ENCODE data around the gene HPD. TPM values are rescaled to one million over a fixed set of nuclear protein-coding genes. Genes with fewer than 3 reads are reported as not detected.

Gene HPD
- total RNA-seq, 1 donor from 2014 or later: 0.79 TPM

DNA sequence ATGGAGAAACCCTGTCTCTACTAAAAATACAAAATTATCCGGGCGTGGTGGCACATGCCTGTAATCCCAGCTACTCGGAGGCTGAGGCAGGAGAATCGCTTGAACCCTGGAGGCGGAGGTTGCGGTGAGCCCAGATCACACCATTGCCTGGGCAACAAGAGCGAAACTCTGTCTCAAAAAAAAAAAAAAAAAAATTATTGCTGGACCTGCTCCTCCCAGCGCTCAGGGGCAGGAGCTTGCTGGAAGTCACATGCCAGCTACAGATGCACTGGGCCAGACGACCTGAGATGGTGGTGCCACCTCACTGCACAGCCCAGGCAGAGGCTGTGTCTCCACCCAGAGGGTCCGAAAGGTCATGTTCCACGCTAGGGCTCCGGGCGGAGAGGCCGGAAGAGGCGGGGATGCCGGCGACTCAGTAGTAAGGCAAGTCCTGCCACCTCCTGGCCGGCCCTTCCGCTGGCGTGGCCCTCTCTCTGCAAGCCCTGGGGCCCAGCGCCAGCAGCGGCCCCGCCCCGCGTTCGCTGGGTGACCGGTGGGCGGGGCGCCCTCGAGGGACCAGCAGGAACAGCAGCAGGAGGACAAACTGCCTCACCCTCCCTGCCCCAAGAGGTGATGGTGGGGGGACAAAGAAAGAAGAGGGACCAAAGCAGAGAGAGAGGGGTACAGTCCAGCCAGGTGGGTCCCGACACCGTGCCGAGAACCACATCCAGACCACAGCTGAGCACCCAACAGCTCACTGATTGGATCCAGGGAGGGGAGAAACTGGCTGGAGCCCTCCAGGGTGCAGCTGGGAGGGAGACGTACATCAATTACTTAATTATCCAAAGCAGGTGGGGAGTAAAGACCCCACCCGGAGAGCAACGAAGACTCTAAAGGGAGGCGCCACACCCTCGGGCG, 61.6 kb downstream of the HPD start:
- DNase-seq (ENCODE audit: low read depth) (no peak), FAIRE-seq (no peak)
- Histone ChIP-seq H3K27me3 (ENCODE audit: control insufficient read depth, insufficient read depth, low read length) (no peaks in the 10 kb centered on the region), H3K4me3 (ENCODE audit: low read depth, low read length) (peak overlapping the region; percentile 7), H3K36me3 (ENCODE audit: control insufficient read depth, insufficient read depth, low read length) (peaks cover 11% of the 10 kb centered on the region)
- TF ChIP-seq, protein P1, sequence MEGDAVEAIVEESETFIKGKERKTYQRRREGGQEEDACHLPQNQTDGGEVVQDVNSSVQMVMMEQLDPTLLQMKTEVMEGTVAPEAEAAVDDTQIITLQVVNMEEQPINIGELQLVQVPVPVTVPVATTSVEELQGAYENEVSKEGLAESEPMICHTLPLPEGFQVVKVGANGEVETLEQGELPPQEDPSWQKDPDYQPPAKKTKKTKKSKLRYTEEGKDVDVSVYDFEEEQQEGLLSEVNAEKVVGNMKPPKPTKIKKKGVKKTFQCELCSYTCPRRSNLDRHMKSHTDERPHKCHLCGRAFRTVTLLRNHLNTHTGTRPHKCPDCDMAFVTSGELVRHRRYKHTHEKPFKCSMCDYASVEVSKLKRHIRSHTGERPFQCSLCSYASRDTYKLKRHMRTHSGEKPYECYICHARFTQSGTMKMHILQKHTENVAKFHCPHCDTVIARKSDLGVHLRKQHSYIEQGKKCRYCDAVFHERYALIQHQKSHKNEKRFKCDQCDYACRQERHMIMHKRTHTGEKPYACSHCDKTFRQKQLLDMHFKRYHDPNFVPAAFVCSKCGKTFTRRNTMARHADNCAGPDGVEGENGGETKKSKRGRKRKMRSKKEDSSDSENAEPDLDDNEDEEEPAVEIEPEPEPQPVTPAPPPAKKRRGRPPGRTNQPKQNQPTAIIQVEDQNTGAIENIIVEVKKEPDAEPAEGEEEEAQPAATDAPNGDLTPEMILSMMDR (IDR thresholded peaks at IDR 0.05; ENCODE audit: insufficient read depth, low read length, severe bottlenecking): peak; percentile 27

DNA sequence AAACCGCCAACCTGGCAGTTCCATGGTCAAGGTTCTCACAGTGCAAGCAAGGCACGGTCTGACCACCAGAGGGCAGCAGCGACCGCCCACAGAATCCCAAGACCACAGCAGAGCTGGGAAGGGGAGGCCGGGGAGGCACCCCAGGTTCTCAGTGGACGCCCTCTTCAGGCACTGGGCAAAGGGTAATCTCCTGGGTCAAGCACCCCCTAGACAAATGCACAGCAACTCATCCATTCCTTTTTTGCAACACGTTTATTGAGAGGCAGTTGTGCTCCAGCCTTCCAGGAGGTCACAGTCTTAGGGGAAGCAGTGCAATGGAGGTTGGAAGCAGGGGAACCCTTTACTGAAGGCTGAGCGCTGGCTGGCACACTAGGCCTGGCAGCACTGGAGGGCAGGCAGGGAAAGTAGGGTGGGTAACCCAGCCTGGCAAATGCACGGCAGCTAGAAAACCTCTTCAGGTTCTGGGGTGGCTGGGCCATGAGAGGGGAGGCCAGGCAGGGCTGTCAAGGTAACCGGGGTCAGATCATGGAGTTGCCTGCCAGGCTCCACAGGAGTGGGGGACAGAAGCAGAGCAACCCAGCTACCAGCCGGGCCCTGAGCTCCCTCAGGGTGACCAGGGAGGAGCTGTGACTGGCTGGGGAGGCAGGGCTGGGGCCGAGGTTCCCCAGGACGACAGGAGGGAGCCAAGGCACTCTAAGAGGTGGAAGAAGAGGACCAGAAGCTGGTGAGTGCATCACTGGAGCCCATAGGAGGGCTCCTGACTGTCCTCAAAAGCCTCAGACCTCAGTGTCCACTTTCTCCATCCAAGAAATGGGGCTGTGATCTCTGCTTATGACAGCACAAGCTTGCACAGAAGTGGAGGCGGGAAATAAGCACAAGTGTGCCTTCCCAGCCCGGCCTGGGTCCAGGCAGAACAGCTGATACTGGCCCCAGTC, 63.4 kb downstream of the HPD start:
- Histone ChIP-seq H3K4me3 (ENCODE audit: low read depth, low read length) (no peak overlapping the region), H3K27me3 (ENCODE audit: control insufficient read depth, insufficient read depth, low read length) (no peaks in the 10 kb centered on the region), H3K36me3 (ENCODE audit: control insufficient read depth, insufficient read depth, low read length) (peaks cover 11% of the 10 kb centered on the region)
- FAIRE-seq (no peak), DNase-seq (ENCODE audit: low read depth) (peak; percentile 71)
- TF ChIP-seq, protein P1 (IDR thresholded peaks at IDR 0.05; ENCODE audit: insufficient read depth, low read length, severe bottlenecking): peak; percentile 96

DNA sequence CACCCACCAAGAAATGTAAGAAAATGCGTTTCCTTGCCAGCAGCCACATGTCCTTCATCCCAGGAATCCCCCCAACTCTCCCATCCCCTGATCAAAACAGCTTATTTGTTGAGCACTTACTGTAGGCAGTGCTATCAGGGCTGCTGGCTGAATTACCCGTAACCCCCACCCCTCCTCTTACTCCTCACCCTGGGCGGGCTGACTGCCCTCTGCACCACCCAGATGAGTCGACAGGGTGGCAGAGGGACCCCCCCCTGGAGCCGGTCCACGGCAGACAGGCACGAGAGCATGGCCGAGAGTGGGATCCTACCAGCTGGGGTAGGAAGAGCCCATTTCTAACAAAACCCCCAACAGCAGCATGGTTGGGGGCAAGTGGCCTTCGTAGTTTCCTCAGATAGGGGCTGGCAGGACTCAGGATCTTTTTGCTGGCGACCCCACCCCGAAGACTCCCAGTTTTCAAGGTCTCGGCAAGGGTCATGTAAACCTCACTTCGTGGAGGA, 64.1 kb downstream of the HPD start:
- DNase-seq (ENCODE audit: low read depth) (no peak), FAIRE-seq (no peak)
- H3K27me3 ChIP-seq (ENCODE audit: control insufficient read depth, insufficient read depth, low read length): no peaks in the 10 kb centered on the region
- TF ChIP-seq, protein P1 (IDR thresholded peaks at IDR 0.05; ENCODE audit: insufficient read depth, low read length, severe bottlenecking): no peak
- H3K4me3 ChIP-seq (ENCODE audit: low read depth, low read length): no peak overlapping the region
- peaks cover 11% of the 10 kb centered on the region for H3K36me3 ChIP-seq (ENCODE audit: control insufficient read depth, insufficient read depth, low read length)

DNA sequence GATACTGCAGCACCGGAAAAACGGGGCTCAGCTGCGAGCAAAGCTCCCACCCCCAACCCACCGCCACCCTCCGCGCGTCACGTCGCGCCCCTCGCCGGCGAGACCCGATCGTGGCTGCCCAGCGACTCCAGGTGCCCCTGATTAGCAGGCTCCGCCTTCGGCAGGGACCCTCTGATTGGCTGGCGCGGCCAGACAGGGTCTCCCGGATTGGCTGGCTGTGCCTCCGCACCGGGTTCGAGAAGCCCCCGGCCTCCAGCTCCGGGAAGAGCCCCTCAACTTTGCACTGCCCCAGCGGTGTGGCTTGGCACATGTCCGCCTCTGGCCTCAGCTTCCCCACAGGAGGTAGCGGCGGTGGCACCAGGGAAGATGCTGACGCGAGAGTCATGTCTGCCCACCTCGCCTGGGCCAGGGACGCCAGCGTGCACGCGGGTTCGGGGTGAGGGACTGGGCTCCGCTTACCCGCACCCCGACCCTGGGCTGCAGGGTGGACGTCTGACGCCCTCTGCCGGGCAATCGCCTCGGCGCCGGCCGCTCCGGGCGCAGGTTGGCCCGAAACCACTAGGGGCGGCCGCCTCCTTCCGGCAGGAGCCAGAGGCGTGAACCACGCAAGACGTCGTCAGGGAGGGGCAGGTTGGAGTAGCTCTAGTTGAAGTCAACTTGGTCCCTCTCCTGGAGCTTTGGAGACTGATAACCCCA, 64.7 kb downstream of the HPD start:
- Histone ChIP-seq H3K36me3 (ENCODE audit: control insufficient read depth, insufficient read depth, low read length) (peaks cover 11% of the 10 kb centered on the region), H3K27me3 (ENCODE audit: control insufficient read depth, insufficient read depth, low read length) (no peaks in the 10 kb centered on the region), H3K4me3 (ENCODE audit: low read depth, low read length) (peak overlapping the region; percentile 50)
- DNase-seq (ENCODE audit: low read depth) (peak; percentile 81), FAIRE-seq (no peak)
- TF ChIP-seq, protein P1 (IDR thresholded peaks at IDR 0.05; ENCODE audit: insufficient read depth, low read length, severe bottlenecking): peak; percentile 100

DNA sequence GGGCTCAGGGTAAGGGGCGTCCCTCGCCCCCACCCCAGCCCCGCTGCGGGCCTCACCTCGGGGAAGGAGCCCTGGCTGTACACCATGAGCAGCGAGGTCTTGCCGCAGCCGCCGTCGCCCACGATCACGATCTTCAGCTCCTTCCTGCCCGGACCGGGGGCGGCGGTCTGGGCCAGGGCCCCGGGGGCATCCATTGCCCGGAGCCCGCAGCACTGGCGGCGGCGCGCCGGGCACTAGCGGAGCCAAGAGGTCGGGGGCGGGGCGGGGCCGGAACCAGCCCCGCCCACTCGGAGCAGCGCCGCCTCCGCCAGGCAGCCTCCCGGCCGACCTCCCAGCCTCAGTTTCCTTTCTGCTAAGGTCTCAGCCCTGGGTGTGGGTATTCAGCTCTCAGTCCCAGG, 65.2 kb downstream of the HPD start, which contains the start of gene RHOF:
Gene RHOF (minus strand): TSS at position 249 of the 398 bp plus-strand sequence. CDS start 55 bp downstream, at position 194.
- no peaks in the 10 kb centered on the region for H3K27me3 ChIP-seq (ENCODE audit: control insufficient read depth, insufficient read depth, low read length)
- FAIRE-seq: no peak
- DNase-seq (ENCODE audit: low read depth): no peak
- H3K4me3 ChIP-seq (ENCODE audit: low read depth, low read length): peak within 1 kb of the TSS; percentile 50
- TF ChIP-seq, protein P1 (IDR thresholded peaks at IDR 0.05; ENCODE audit: insufficient read depth, low read length, severe bottlenecking): no peak
- H3K36me3 ChIP-seq (ENCODE audit: control insufficient read depth, insufficient read depth, low read length): peaks cover 10% of the 10 kb centered on the region
